Activated naive CD4-positive, alpha-beta T cell treated with anti-CD3 and anti-CD28 coated beads, Interleukin-2, amount 50 U/mL, for 16 hours (primary cell): Measurements from ENCODE around the gene MDH1B.
"Not testable (repeated sequence)": the region's sequence is repeated elsewhere in the genome, so short reads cannot be mapped to it uniquely, and the experiment has no call there.

Source experiments
- DNase-seq: peaks from one replicate; pipeline ENCODE4 v3.0.0-alpha.2; 2020

MDH1B gene

DNA sequence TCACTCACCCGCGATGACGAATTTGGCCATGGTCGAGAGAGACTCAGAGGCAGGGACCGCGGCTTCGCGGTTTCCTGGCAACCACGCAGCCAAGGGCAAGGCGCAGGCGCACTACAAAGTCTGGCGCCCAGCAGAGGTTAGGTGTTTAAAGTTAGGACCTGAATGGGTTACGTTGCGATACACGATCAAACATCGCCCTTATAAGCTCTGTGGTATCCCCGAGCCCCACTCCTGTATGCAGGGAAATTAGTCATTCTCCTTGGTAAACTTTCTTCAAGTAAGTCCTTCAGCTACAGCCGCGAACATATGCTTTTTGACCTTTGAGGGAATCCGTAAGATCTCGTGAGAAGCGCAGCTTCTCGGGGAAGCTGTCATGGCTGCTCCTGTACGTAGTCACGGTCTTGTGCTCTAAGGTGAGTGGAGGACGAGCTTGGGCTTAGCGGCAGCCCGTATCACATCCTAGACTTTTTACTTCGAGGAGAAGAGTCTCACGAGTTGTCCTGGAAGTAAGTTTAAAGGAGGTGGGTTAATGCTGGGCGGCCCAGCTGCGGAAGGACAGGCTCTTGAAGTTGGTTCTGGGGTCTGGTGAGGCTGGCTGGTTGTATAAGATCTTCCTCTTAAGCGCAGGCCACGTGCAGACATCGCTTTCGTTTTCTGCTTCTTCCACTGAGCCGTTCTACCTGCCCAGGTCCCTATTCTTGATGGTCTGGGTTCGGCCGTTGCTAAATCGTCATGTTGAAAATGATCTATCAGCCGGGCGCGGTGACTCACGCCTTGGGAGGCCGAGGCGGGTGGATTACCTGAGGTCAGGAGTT is at the start of gene MDH1B, which contains the start of gene FASTKD2:
Gene MDH1B, minus strand, starts transcription at position 87 of the 815 bp plus-strand sequence. Its CDS starts 57 bp downstream, at position 30.
Gene FASTKD2, plus strand, starts transcription at position 365 of the 815 bp plus-strand sequence. CDS start 1,088 bp downstream, outside the sequence.
- DNase-seq: peak; percentile 83

DNA sequence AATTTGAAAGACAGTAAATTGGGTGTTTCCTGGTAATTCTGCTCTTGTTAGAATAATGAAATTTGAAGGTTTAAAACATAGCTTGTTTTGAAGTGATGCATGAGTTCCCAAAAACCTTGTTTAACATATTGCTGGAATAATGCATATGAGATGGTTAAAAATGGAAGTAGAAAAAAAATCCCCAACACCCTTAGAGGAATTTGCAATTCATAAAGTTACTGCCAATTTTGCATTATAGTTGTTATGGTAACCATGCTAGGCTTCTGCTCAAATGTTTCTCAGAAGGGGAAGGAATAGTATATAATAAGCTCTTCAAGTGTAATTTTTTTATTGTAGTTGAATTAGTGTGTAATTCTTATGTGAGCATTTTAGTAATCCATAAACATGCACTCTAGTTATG is 49.4 kb upstream of the MDH1B start:
- no peak for DNase-seq

DNA sequence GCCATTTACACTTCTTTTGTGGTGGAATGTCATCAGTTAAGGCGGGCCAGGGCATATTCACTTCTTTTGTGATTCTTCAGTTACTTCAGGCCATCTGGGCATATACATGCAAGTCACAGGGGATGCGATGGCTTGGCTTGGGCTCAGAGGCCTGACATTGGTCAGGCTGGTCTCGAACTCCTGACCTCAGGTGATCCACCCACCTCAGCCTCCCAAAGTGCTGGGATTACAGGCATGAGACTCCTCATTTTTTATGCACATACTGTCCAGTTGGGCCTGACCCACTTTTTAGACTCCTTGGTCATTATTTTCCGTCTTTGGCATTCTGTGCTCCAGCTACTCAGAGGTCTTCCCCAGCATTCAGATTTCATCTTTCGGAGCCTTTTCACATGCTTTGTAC is 47.3 kb upstream of the MDH1B start:
- not testable (repeated sequence) for DNase-seq

DNA sequence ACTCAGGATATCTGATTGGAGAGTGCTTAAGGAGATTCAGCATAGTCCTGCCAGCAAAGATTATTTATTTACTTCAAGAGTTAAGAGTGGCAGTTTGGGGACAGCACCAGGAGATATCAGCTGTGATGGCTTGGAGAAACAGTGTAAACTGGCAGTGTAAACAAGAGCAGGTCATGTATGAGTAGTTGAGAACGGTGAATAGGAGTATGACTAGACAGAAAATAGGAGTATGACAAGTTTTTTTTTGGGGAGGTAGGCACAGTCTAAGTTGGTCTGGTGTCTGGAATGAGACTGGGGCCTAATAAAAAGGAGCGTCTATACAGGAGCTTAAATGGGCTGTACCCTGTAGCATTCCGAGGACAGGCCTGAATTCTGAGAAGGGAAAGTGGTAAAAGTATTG is 42.5 kb upstream of the MDH1B start:
- not testable (repeated sequence) for DNase-seq

DNA sequence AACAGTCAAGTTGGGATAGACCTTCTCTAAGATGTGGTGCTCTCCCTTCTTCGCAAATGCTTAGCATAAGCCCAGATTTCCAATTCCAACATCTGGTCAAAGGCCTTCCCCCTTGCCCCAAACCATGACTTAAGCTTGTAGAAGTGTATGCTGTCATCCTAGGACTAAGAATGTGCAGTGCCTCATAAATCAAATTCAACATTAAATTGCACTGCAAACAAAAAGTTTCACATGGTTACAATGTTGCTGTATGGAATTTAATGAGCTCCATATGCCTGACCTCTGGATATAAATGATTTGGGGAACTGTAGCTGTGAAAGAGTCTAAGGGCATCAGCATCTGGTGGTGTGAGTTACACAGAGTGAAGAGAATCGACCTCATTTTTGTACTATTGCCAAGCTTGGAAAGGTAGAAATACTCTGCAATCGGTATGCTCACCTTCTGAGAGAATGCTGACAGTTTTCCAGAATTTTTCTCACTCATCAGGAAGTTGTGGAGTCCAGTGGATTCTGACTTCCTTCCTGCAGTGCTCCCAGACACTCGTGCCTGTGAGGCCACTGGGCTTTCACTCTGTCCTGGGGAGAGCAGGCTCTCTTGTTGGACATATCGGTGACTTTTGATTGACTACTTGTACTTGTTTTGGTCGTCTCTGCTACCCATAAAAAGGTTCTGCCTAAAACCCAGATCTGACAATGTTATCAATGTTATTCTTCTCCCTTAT is 40.9 kb upstream of the MDH1B start:
- no peak for DNase-seq

DNA sequence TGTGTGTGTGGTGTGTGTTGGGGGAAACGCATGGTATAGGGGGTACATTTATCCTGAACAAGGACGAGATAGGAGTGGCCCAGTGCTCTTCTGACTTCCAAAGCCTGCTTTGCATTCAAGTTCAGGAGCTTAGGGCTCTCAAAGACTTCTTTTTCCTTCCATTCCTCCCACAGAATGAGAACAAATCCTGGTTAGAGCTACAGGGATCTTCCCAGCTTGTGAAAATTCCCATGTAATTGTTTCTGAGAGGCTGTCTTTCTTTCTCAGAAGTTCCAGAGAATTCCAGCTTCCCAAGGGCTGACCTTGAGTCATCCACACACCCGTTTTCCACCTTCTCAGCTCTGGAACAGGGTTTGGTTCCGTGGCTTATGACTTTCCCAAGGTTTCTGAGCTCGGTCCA is 39.2 kb upstream of the MDH1B start:
- no peak for DNase-seq

DNA sequence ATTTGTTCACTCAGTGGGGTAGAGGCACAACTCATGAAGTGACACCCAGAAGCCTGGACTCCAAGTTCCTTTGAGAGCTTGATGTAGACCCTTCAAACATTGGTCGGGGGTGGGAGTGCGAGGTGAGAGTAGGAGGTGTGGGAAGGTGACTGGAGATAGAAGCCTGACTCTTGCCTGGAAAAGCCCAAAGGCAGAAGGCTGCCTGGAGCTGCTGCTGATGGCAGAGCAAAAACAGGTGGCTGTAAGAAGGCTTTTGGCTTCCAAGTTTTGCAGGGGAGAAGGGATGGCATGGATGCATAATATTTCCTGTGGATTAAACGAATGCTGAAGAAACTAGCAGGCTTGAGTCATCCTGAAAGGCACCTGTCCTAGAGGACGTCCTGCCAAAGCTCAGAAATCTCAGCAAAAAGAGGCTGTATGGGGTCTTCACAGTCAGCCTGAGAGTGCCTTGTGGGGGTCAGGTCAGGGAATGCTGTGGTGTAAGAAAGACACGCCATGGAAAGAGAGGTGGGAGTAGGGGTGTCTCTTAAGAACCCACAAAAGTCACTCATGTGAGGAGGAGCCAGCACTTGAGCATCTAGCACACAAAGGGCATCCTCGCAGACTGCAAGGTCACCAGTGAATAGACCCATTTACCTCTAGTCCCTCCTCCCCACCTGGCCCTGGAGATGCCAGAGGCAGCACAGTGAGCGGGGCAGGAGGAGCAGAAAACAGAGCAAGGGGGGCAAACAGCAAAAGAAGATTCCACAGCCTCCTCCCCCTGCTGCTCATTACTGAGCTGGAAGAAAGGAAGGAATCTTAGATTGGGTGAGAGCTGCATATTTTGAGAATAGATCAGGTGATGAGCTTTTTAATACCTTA is 37.8 kb upstream of the MDH1B start:
- no peak for DNase-seq

DNA sequence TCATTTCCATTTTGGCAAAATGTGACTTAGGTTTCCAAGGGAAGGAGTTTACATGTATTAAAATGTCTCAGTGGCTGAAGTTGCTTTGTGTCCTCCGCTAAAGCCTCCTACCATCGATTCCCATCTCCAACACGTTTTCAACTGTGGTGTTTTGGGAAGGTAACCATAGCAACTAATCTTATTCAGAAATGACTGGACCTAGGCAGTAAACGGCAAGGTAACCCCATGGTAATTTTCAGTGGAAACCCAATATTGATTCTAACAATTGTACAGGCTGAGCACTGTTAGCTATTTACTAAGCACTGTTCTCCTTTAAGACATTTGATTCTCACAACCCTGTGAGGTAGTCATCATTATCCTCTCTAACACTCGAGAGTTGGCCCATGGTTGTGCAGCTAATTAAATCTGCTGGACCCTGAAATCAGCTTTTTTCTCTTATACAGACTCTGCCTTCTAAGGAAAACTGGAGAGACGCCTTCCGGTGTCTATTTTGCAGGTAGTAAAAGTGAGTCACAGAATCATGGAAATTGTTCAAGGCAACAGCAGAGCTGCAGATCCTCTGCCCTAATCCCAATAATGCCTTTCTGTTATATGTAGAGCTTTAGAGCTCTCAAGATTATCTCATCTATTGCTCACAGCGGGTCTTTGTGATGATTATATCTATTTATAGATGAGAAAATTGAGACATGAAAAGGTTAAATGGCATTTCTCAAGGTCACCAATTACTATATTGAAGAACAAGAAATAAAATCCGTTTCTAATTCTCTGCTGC is 36.5 kb upstream of the MDH1B start:
- no peak for DNase-seq

DNA sequence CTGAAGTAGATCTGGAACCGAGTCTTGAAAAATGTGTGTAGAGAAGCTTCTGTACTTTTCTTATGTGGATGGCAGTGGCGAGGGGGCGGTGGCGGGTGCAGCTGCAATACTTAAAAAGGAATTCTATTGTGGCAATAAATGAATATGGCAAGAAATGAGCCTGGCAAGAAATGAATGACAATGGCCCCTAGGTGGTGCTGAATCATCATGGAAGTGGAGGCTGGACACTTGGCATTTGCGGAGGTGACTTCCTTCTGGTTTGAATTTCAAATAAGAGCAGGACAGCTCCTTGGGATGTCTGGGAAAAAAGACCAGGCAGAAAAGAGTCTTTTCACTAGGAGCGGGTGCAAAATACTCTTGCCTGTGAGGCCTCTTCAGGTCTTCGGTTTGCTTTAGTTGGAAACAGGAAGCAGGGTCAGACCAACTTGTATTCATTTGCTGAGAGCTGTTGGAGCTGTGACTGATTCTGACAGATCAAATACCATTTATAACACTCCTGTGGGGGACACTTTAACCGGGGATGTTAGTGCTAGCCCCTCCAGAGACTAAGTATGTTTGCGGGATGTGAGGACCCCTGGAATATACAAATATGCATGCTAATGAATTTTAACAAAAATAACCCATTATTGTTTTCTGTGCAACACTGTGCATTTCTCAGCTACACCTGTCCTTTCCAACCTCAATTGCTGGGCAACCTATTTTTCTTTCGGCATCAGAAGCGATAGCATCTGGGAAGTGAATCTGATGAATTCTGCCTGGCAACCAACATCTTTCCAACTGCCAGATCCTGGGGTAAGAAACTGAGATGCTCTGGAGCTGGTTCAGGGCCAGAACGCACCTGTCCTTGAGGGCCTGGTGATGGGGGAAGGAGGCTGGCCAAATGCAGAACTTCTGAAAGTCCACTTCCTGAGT is 35.6 kb upstream of the MDH1B start:
- DNase-seq: peak; percentile 35

DNA sequence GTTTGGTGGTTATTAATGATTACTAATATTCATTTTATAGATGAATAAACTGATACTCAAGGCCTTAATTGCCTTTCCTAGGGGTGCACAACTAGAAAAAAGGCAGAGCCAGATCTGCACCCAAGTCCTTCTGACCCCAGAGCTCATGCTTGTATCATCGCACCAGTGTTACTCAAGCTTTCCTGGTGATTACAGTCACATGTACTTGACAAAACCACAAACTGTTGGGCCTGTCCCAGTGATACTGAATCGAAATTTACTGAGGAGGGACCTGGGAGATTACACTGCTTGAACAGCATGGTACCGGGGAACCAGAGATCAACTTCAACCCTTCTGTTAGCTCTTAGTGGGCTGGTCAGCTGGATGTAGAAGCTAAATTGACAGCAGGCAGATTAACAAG is 34.0 kb upstream of the MDH1B start:
- DNase-seq: no peak

DNA sequence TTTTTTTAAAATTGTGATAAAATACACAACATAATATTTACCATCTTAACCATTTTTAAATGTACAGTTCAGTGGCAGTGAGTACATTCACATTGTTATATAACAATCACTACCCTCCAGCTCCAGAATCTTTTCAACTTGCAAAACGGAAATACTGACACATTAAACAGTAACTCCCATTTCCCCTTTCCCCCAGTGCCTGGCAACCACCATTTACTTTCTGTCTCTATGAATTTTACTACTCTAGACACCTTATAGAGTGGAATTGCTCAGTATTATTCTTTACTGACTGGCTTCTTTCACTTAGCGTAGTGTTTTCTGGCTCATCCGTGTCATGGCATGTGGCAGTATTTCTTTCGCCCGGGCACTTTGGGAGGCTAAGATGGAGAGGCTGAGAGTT is 32.9 kb upstream of the MDH1B start:
- DNase-seq: no peak

DNA sequence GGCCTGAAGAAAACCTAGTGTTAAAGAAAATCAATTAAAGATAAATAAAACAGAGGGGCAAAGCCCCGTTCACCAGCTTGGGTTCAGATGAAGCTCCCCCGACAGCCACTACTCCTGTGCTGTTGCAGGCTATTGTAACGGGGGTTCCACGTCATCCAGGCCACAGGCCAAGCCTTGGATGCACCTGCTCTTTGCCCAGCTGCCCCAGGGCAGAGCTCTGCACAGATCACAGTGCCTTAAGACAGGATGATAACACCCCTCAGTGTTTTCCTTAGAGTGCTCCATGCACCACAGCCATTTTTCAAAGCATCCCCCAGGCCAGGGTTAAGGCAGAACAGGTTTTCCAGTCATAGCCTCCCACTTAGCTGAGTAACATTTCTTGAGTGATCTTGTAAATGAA is 32.2 kb upstream of the MDH1B start:
- no peak for DNase-seq

DNA sequence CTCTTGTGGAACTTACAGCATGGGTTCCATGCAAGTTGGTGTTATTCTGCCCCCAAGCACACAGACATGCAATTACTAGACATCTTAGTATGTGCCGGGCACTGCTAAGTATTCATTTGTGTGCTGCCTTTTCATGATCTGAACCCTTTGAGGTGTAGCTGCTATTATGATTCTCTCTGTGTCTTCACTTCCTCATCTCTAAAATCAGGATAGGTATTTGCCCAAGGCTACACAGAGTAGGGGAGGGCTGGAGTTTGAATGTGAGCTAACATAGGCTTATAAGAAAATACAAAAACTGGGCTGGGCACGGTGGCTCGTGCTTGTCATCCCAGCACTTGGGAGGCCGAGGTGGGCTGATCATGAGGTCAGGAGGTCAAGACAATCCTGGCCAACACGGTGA is 27.5 kb upstream of the MDH1B start:
- DNase-seq: no peak

DNA sequence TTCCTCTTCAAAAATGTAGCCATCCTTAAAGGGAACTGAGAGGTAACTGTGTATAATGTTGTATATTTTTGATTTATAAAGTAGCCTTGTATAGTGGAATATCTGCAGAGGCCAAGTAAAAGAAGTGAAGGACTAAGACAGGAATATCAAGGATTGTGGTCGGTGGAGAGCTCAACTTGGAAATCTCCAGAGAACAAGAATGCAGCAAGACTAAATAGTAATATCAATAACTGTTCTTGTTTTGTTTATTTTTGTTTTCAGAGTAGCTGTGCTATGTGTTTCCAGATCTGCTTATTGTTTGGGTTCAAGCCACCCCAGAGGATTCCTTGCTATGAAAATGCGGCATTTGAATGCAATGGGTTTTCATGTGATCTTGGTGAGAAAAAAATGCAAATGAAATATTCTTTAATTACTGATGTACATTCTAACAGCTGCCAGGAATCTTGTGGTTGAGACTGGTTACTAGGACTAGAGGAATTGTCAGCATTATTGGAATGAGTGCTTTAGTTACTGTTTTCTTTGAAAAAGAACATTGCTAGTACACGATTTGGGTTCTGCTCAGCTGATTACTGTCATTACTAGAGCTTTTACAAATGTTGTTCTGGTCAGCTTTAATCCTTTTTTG is 25.3 kb upstream of the MDH1B start:
- DNase-seq: no peak

DNA sequence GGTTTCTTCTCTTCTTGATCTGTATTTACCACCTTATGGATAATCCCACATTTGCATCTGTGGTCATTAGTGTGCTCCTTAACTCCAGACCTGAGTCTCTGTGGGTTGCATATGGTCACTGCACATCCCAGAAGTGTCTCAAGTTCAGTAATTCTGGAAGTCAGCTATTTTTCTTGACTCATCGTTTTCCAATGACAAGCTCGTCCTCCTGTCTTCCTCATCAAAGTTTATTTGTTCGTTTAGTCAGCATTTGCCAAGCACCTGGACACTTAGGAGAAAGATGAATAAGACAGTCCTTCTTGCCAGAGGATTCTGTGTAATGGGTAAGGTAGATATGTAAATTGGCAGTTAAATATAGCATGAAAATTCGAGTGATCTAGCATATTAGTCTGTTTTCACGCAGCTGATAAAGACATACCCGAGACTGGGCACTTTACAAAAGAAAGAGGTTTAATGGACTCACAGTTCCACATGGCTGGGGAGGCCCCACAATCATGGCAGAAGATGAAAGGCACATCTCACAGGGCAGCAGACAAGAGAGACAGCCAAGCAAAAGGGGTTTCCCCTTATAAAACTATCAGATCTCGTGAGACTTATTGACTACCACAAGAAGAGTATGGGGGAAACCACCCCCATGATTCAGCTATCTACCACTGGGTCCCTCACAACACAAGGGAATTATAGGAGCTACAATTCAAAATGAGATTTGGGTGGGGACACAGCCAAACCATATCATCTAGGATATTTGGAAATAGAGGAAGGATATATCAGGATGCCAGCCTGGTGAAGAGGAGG is 19.6 kb upstream of the MDH1B start:
- no peak for DNase-seq

DNA sequence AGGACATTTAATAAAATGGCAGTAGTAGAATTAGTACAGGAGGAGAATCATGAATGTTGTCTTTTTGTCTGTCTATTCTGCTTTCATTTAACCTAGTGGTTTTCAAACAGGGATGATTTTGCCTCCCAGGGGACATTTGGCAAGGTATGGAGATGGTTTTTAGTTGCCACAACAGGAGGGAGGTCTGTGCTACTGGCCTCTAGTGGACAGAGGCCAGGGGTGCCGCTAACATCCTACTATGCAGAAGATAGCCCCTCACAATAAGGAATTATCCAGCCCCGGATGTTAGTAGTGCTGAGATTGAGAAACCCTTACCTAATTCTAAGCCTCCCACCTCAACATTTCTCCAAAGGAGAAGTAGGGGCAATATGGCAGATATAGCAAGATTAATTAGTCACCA is 18.6 kb upstream of the MDH1B start:
- no peak for DNase-seq

DNA sequence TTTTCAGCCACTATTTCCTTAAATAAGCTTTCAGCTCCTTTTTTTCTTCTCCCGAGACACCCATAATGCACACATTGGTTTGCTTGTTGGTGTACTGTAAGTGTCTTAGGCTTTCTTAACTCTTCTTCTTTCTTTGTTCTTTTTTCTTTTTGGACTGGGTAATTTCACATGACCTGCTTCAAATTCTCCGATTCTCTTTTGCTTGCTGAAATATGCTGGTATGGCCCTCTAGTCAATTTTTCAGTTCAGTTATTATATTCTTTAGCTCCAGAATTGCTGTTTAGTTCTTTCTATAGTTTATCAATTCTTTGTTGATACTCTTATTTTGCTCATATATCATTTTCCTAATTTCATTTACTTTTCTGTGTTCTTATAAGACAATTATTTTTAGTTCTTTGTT is 15.5 kb upstream of the MDH1B start:
- DNase-seq: no peak

DNA sequence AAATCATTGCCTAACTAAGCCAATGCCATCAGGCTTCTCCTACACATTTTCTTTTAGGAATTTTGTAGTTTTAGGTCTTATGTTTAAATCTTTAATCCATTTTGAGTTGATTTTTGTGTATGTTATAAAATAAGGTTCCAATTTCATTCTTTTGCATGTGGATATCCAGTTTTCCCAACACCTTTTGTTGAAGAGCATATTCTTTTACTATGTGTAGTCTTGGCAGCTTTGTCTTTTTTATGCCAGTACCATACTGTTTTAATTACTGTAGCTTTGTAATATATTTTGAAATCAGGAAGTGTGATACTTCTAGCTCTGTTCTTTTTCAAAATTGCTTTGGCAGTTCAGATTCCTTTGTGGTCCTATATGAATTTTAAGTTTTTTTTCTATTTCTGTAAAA is 11.3 kb upstream of the MDH1B start:
- no peak for DNase-seq

DNA sequence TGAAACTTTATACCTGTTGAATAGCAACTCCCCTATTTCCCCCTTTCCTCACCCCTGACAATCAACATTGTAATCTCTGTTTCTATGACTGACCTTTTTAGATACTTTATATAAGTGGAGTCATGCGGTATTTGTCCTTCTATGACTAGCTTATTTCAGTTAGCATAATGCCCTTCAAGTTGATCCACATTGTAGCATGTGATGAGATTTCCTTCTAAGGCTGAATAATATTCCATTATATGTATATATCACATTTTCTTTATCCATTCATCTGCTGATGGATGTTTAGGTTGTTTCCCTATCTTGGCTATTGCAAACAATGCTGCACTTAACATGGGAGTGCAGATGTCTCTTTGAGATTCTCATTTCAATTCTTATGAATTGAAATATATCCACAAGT is 9.7 kb upstream of the MDH1B start:
- no peak for DNase-seq
